Measurements from ENCODE around the gene BCL2L11.

GRCh38 chr2:111166115-111166514 is 45.4 kb downstream of the BCL2L11 start:
- TF ChIP-seq POLR2A (IDR thresholded peaks at IDR 0.05) (no peak), CTCF (IDR thresholded peaks at IDR 0.05) (no peak), EP300 (IDR thresholded peaks at IDR 0.05; ENCODE audit: low read depth) (no peak), POLR2AphosphoS5 (IDR thresholded peaks at IDR 0.05) (no peak)

All from transverse colon (tissue), 4 donors.